ENCODE measurements around the gene ATXN1. TPM values are rescaled to one million over a fixed set of nuclear protein-coding genes. Genes with fewer than 3 reads are reported as not detected.

ATXN1 gene
- total RNA-seq, 1 donor from 2014 or later: 62.7 TPM

DNA sequence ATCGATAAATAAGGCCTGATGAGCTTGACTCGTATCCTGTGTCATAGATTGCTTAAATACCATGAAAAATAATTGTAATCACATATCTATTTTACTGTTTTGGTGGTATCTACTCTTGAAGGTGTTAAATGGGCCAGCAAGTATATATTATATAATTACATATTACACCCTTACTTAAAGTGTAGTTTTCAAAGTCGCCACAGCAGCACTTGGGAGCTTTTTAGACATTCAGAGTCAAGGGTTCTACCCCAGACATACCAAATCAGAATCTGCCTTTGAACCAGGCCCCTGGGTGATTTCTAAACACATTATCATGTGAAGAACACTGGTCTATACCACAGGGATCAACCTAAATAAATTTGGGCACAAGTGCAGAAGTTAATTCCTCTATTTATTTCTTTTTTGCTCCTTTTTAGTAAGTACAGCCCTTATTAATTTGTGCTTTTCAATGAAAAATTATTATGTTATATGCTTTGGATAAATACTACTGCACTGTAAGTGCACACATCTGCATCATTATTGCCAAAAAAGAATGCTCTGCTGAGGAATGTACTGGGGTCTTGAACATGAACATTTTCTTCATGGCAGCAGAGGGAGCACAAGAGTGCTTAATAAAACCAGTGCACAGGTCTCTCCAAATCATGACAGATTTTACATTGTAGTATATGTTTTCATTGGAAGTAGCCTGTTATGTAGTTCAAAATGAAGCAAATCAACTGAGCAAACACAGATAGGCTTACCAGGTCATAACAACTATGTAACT, 3.1 kb upstream of the ATXN1 start:
- intact Hi-C loops (cut with micrococcal nuclease): loop anchor here (1.0 to 5.0 kb wide), 5 partner anchors 201 to 632 kb away; partner anchors contain the start of gene GMPR

DNA sequence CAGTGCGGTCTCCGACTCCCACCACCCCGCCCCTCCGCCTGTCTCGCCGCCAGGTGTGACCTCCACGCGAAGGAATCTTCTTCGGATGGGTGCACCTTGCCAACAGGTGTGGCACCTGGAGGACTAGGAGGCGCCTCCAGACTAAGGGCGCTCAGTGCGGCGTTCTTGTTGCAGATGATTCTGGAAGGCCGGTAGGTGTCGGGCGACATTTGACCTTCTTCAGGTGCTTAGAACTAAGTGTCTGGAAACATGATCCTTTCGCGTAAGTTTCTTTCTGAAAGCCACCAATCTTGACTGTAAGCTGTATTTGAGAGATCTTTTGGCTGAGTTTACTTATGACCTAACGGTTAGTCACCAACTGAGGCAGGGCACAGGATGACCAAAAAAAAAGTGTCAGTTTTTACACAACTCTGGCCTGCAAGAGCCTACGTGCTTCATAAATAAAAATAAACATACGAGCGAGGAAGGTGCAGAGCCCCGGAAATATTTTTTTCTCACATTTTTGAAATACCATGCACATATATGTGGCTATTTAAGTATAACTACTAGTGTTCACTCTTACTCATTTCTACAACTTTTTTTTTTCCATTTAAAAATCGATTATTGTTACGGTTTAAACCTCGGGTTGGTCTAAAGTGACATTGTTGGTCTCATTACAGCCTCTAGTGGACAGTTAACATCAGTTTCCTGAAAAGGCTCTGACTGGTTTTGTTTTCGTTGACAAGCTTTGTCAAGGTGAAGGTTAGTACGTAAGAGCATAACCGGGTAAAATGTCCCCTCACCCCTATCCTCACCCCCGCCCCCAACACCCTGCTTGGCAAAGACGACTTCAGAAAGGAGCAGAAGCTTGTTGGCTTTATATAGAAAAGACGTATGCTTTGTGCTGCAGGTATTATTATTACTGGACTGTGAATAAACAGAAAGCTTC, 1.6 kb upstream of the ATXN1 start:
- intact Hi-C loops (cut with micrococcal nuclease): loop anchor here (1.0 to 5.0 kb wide), 5 partner anchors 282 to 631 kb away; partner anchors contain the start of gene GMPR

DNA sequence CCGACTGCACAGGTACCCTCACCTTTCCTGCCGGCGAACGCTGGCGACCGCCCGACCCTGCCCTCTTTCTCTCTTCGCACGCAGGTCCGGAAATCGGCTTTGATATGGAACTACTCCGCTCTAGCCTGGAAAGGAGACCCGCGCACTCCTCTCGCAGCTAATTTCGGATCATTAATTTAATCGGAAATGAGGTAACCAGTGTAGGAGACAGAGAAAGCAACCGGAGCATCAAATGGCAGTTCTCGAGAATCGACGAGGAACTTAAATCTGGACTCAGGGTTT, 949 bp upstream of the ATXN1 start:
- intact Hi-C loops (cut with micrococcal nuclease): loop anchor here (2.0 to 5.0 kb wide), 4 partner anchors 341 to 630 kb away; partner anchors contain the start of gene GMPR

DNA sequence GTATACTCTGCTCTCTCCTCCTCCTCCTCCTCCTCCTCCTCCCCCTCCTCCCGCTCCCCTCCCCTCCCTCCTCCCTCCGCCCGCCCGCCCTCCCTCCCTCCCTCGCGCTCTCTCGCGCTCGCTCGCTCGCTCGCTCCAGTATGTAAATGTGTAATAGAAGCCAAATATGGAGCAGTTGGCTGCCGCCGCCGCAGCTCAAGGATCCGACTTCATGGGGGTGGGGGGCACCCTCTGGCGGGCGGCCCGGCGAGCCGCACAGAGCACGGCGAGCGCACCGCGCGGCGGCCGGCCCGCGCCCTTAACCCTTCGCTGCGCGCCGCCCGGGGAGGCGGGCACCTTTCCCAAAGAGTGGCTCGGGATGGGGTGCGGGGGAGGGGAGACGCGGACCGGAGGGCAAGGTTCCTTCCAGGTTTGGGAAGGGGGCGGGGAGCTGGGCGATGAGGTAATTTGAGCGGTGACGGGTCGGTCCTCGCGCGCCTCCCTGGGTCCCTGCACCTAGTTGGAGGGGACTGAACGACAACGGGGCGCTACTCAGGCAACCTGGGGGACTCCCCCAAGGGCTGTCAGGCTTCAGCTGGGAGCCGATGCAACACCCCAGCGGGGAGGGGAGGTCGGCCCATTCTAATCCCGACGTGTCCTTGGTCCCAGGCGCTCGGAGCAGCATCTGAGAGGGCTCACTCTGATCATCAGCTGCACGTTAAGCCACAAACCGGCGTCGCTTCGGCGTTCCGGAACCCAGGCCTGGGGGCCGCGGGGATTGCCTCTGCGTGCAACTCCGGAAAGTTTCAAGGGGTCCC, 409 bp upstream of the ATXN1 start:
- intact Hi-C loops (cut with micrococcal nuclease): loop anchor here (1.0 to 5.0 kb wide), 9 partner anchors 8 to 629 kb away; partner anchors contain the start of gene GMPR

DNA sequence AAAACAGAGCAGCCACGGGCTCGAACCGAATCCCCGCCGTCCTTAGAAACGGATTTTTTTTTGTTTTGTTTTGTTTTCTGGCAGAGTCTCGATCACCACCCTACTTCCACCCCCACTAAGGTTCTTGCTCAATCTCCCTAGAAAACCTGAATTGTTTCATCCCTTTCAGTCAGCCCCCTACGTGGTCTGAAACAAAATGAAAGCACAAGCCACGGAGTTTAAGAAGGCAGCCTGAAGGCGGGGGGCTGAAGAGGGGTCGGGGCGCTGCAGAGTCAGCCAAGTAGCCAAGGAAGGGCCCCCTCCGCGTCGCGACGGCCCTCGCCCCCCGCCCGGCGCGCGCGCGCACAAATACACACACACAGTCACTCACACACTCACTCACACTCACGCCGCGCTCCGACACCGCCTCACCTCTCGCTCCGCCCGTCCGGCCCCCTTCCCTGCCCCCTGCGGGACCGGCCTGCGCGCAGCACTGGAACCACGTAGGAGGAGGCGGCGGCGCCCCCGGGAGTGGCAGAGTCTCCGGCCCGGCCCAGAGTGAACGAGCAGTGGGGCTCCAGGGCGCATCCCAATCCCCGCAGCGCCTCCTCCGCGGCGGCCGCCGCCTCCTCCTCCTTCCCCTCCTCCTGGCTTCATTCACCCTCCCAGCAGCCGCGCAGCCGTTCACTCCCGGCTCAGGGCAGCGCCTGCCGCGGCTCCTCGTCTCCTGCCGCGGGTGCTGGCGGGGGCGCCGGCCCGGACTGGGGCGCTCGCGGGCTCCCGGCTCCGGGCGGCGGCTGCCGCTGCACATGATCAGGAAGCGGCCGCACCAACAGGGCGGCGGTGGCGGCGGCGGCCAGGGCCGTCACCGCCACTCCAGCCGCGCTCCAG, 1.4 kb downstream of the ATXN1 start:
- intact Hi-C loops (cut with micrococcal nuclease): loop anchor here (5.0 kb wide), 3 partner anchors 353 to 628 kb away; partner anchors contain the start of gene GMPR

DNA sequence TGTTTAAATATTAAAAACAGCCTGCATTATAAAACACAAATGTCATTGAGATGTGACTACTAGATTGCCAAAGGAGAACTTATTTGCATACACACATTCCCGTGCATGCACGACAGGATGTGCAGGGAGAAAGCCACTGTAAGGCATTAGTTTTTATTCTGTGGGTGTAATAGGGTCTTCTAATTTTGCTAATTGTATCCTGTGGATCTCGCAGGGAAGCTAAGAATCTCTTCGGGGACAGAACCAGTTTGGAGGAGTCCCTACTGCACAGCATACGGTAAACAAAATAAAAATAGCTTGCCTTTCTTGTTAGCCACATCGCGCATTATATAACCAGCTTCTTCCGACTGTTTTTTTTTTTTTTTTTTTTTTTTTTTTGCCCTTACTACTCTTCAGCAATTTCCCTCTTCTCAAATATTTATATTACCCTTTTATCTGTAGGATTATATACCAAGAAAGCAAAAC, 2.0 kb downstream of the ATXN1 start:
- intact Hi-C loops (cut with micrococcal nuclease): no loop called here

DNA sequence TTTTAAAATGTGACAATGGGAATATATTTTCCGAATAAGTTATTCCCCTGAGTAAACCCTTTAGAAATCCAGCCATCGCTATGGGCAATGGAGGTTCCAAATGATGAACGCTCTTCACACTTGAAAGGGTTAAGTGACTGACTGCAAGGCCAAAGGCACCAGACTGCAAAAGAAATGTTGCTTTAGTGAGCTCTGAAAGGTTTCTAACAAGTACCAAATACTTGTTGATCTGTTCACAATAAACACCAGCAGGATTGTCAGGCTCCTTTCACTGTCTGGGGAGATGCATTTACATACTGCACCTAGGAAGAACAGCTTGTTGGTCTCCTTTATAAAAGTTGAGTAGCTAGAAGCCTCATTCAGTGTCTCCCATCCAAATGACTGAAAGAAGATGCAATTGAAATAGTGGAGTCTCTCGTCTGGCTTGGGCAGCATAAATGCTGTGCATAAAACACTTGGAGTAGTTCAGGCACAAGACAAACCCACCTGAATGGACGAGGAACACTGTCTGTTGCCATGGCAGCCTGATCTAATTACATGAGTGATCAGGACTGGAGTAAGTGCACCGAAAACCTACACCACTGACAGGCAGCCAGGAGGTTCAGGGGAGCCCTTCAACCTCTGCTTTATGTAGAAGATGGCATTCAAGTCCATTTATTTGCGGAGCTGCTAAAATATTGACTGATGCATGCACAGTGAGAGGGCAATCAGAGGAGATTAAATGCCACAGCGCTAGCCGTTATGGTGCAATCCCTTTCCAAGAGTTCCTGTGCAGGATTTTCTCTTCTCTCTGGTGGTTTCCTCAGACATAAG, 2.9 kb downstream of the ATXN1 start:
- intact Hi-C loops (cut with micrococcal nuclease): loop anchor here (1.0 kb wide), 1 partner anchor 58 kb away; no protein-coding TSS in a partner anchor

DNA sequence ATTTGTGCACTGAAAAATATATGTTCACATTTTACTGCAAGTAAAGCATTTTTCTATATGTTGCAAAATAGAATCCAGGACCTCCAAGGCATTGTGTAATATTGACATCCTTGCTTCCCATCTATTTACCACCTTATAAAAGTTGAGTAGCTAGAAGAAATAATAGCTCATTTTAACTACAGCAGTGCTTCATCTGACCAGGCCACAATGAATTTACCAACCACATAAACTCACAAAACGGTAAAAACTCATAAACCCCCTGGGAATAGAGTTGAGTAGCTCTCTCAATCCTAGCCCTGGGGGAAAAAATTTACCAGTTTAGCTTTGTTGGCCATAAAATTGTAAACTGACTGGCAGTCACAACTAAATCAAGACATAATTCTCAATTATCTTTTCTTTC, 3.9 kb downstream of the ATXN1 start:
- intact Hi-C loops (cut with micrococcal nuclease): no loop called here

DNA sequence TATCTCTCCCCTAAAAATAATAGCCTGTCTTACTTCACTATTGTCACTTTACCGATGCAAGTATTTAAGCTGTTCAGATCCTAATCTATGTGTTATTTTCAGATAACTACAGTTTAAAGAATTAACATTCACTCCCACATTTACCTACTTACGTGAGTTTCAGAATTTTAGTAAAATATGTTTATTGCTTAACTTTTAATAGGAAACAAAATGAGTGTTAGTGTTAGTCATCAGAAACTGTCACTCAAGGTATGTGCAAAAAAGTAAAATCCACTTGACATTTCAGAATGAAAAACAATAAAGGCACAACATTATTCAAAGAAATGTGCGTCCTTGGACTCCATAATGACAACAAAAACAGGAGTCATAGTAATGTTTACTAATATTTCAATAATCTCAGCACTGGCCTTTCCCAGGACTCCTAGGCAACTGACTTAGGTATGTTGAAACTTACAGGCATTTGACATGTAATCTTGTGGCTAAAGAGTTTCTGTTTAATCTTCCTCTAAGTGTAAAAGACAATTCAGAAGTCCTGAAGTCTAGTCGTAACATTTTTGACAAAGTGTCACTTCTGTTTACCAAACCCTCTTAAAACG, 4.5 kb downstream of the ATXN1 start:
- intact Hi-C loops (cut with micrococcal nuclease): no loop called here

DNA sequence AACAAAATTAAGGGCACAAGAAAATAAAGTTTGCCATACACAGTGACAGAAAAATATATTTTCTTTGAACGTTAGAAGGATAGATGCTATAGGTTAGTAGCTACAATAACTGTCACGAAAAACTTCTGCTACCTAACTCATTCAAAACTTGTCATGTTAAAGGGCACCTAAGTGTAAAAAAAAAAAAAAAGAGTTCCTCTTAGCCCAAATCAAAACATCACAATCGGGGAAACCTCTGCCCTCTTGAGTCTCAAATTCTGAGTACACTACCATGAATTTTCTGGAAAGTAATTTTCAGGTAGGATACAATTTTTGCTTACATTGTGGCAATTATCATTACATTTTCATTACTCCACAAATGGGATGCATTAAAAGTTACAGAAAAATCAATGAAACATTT, 5.7 kb downstream of the ATXN1 start:
- intact Hi-C loops (cut with micrococcal nuclease): no loop called here

DNA sequence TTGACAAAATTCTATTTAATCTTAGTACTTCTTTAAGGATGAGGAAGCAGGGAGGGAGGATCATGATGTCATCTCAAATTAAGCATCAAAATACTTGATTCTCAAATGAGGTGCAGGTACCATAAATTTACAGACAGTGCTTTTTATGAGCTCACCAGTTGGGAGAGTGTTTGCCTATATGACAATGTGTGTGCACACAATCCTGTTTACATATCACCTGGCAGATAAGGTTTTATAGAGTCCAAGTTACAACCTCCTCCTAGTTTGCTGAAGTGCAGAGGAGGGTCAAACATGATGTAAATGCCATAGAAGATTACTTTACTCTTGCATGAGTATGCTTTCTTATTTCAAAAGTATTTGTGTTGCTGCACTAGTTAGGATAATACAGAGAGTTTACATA, 6.4 kb downstream of the ATXN1 start:
- intact Hi-C loops (cut with micrococcal nuclease): no loop called here

DNA sequence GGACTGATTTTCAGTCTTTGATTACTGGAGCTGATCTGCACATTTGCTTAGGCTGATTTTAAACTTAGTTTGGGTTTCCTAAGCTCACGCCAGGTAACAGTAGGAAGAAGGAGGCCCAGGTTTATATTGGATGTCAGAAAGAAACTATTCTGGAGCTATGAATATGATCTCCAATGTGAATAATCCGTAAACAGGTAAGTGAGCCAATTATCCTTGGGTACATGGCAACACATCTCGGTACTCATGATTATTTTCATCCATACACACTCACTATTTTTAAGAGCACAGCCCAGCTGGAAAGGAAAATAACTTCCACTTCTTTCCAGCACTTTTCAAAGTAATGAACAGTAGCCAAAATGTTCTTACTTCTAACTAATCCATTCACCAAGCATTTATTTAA, 7.0 kb downstream of the ATXN1 start:
- intact Hi-C loops (cut with micrococcal nuclease): no loop called here

DNA sequence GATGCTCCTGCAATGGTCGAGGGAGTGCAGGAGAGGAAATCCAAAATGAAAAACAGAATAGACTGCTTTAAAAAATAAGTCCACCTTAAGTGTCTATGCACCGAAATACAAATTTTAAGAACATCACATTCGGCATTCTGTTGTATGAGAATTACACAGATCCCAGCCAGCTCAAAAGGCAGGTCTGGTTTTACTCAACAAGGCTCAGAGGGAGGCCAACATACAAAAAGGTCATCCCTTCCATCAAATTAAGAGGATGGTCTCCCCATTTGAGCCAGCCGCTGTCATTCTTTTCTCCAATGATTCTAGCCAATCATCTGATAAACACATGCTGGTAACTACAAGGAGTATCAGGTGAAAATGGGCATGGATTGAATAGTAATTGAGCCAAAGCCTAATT, 7.9 kb downstream of the ATXN1 start:
- intact Hi-C loops (cut with micrococcal nuclease): no loop called here

DNA sequence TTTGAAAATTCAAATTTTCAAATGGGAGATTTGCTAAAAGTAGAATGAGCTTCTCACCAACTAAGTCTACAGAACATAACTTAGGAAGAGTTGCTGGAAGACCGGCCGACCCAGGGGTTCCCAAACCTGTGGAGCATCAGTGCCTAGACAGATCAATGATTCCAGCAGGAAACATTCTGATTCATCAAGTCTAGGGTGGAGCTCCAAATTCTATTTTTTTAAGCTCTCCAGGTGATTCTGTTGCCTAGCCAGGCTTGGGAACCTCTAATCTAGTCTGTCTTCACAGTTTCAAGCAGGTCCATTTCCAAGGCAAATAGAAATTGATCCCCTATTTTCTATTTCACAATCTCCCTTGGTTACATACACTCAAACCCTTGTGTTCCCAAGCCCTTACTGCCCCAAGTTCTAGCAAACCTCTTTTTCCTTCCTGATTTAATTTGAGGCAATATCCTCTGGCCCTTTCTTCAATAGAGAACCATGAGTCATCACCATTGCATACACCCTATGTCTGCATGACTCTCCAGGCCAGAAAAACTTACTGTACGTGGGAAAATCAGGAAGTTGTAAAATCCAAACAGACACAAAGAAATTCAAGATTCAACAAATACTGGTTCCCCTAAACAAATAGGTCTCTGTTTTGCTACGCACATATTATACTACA, 8.9 kb downstream of the ATXN1 start:
- intact Hi-C loops (cut with micrococcal nuclease): no loop called here

DNA sequence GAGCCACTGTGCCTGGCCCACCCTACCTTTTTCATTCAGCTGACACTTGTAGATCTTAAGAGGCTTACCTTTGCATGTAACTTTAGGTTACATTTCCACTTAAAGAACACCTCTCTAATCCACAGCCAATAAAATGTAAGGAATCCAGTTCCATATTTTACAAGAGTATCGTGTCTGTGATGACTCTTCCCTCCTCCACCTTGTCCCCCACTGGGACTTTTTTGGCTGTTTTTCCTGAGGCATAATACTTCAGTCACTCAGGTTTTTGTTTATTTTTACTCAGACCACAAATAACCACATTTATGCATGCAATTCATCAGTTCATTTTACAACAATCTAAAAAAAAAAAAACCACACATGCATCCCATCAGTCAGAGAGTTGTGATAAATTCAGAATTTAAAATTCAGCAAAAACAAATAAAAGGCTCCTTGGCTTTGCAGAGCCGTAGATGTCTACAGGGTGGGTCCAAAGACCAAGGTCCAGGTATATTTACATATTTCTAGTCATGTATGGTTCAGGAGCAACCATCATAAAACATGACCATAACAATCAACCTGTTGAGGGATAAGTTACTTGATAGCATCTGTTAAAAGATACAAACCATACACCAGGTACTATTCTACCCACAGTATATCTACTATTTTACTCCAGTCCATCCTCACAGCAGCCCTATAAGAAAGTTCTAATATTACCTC, 9.9 kb downstream of the ATXN1 start:
- intact Hi-C loops (cut with micrococcal nuclease): no loop called here

DNA sequence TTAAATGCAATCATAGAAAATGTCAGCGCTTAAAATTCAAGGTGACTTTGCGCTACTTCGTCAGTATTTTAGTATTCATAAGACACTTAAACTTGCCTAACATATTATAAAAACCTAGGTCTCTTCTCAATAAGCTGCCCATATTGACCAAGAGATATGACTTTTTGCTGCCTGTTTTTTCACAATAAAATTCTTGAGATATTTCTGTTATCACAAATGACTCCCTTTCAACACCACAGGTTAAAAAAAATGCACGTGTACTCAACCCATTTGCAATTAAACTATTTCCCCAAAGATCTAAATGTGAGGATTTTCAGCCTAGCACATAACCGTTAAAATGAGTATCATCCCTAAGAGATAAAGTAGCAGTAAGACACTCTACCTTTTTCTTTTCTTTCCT, 10.7 kb downstream of the ATXN1 start:
- intact Hi-C loops (cut with micrococcal nuclease): no loop called here

DNA sequence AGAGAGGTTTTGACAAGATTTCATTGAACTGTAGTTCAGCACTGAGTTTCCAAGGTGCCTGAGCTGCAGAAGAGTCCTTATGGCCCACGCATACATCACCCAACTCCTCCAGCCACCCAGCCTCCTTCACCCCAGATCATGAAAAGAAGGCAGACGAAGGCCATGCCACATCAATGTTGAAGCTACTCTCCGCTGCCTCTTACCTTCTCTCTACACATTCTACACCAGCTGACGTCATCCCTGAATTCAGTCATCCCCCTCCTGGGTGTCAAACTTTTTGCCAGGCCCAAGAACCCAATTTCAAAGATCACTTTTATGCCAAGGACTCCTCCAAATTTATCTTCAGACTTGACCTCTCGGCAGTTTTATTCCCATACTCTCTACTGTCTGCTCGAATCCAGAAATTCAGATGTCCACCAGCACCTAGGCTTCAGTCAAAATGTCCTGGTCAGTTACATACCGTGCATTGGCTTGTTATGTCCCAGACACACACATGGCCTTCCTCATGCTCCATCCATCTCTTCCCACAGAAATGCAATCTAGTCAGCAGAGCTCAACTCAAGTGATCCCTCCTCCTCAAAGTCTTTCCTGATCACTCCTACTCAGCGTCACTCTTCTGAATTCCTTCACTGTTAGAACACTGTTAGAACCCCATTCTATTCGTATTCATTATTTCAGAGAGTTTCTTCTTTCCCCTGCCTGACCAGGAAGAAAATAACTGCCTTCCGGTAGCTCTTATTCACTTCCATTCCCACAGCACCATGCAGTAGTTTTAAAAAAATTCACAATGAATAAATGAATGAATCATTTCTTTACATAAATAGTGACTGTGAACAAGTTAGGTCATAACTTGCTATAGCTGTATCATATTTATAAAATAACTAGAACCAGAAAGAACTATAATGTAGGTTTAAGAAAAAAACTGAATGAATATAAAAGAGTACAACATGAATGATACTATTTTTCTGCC, 11.5 kb downstream of the ATXN1 start:
- intact Hi-C loops (cut with micrococcal nuclease): no loop called here
